ENCODE measurements around the gene CRYBA1.
"Not testable (repeated sequence)": the region's sequence is repeated elsewhere in the genome, so short reads cannot be mapped to it uniquely, and the experiment has no call there.

The CRYBA1 gene

DNA sequence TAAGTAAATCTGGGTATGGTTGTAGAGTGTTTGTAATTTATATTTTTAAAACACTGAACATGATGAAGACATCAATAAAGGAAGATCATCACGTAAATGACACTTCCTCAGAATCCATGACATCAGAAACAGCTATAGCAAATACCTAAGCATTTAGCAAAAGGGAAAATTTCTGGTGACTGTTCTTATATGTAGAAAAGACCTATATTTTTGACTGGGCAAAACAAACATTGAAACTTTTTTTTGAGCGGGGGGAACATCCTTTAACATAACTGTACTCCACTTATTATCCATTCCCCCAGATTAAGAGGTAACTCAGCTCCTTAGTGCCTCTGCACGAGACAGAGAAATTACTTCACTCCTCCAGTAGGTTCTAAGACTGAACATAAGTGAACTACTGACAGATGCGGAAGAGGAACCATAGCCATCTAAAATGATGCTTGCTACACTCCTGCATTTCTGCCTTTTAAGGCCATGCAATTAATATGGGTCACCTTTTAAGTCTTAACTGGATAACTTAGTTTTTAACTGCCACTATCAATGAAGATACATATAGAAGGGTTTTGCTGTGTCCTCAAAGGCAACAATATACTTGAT is 9.4 kb downstream of the CRYBA1 start:
- Histone ChIP-seq H3K36me3 (ENCODE audit: control insufficient read depth, insufficient read depth, low read length) (no peaks in the 10 kb centered on the region), H3K4me2 (ENCODE audit: low read length) (no peak overlapping the region), H3K79me2 (peaks cover 9% of the 10 kb centered on the region), H3K9ac (no peak overlapping the region), H3K9me3 (ENCODE audit: control insufficient read depth, low read length) (no peaks in the 10 kb centered on the region), H3K27ac (no peak overlapping the region), H3K27me3 (ENCODE audit: control insufficient read depth, insufficient read depth, low read length) (no peaks in the 10 kb centered on the region), H3K4me1 (peaks cover 3% of the 10 kb centered on the region), H3K4me3 (ENCODE audit: low read depth, low read length) (no peak overlapping the region), H2AFZ (no peak overlapping the region)
- TF ChIP-seq, protein P1, sequence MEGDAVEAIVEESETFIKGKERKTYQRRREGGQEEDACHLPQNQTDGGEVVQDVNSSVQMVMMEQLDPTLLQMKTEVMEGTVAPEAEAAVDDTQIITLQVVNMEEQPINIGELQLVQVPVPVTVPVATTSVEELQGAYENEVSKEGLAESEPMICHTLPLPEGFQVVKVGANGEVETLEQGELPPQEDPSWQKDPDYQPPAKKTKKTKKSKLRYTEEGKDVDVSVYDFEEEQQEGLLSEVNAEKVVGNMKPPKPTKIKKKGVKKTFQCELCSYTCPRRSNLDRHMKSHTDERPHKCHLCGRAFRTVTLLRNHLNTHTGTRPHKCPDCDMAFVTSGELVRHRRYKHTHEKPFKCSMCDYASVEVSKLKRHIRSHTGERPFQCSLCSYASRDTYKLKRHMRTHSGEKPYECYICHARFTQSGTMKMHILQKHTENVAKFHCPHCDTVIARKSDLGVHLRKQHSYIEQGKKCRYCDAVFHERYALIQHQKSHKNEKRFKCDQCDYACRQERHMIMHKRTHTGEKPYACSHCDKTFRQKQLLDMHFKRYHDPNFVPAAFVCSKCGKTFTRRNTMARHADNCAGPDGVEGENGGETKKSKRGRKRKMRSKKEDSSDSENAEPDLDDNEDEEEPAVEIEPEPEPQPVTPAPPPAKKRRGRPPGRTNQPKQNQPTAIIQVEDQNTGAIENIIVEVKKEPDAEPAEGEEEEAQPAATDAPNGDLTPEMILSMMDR (IDR thresholded peaks at IDR 0.05), result no peak

DNA sequence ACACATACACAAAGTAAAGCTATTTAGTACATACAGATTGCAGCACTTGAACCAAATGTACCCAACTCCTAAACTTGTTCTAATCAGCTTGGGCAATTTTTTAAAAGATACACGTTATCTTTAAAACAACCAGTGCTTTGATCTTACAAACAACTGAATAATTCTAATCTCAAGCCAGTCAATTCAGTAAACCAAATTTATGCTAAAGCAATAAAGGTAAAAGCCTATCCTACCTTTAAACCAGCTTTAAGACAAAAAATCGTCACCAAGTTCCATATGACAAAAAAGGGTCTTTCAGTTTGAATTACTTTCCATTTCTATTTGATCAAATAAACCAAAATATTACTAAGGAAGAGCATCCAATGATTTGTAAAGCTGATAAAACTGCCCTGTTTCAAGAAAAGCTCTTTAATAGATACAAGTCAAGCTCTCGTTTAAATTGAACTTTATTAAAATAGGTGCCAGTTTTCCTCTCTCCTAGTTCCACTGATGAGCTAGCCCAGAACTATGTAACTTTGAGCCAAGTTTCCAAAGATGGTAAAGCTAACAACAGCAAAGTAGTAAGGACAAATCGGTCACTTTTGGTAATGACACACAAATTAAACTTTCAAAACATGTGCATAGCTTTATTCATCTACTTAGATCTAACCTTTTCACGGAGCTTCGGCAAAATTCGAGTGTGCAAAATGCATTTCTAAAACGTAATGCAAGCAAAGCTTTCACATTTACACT is 10.2 kb downstream of the CRYBA1 start:
- Histone ChIP-seq H3K4me1 (peaks cover 3% of the 10 kb centered on the region), H3K79me2 (peaks cover 9% of the 10 kb centered on the region), H3K27me3 (ENCODE audit: control insufficient read depth, insufficient read depth, low read length) (no peaks in the 10 kb centered on the region), H3K36me3 (ENCODE audit: control insufficient read depth, insufficient read depth, low read length) (no peaks in the 10 kb centered on the region), H2AFZ (no peak overlapping the region), H3K4me2 (ENCODE audit: low read length) (no peak overlapping the region), H3K4me3 (ENCODE audit: low read depth, low read length) (no peak overlapping the region), H3K27ac (no peak overlapping the region), H3K9ac (no peak overlapping the region), H3K9me3 (ENCODE audit: control insufficient read depth, low read length) (no peaks in the 10 kb centered on the region)
- TF ChIP-seq, protein P1 (IDR thresholded peaks at IDR 0.05), result no peak

DNA sequence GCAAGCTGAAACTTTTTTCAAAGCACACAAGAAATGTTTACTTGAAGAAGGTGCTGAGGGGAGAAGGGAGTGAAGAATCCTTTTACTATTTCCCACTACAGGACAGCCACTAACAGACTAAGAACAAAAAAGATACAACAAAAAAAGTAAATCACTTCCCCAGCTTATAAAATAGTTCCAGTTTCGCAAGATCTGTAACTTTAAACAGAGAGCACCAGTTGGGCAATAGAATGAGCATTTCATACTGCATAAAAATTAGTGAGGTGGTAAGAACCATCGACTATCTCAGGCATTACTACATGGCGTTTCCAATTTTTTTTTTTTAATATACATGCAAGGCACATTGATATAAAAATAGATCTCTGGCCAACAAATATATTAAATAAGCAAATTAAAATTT is 11.1 kb downstream of the CRYBA1 start:
- H3K4me1 ChIP-seq, result no peaks in the 10 kb centered on the region

DNA sequence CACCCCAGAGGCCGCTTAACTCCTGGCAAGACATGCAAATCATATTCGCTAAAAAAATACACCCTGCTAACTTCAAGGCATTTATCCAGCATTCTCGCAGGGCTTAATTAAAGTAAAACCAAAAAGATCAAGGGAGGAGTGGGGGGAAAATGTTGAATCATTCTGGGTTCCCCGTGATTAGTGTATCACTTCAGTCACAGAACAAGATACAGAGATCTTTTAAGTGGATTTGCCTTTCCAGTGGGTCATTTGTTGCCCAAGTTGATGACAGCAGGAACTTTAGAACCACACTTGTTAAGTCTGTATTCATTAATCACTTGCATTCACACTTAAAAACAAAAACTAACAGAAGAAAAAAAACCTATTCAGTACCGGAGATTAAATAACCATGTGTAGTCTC is 17.3 kb downstream of the CRYBA1 start:
- H2AFZ ChIP-seq, result no peak overlapping the region
- peaks cover 8% of the 10 kb centered on the region for H3K79me2 ChIP-seq
- no peak overlapping the region for H3K27ac ChIP-seq
- H3K27me3 ChIP-seq (ENCODE audit: control insufficient read depth, insufficient read depth, low read length), result no peaks in the 10 kb centered on the region
- no peak overlapping the region for H3K9ac ChIP-seq
- no peaks in the 10 kb centered on the region for H3K9me3 ChIP-seq (ENCODE audit: control insufficient read depth, low read length)
- H3K4me1 ChIP-seq, result no peaks in the 10 kb centered on the region
- H3K36me3 ChIP-seq (ENCODE audit: control insufficient read depth, insufficient read depth, low read length), result no peaks in the 10 kb centered on the region
- no peak overlapping the region for H3K4me3 ChIP-seq (ENCODE audit: low read depth, low read length)
- H3K4me2 ChIP-seq (ENCODE audit: low read length), result no peak overlapping the region
- TF ChIP-seq, protein P1 (IDR thresholded peaks at IDR 0.05), result no peak

More for the DNA sequence above, 11.1 kb downstream of the CRYBA1 start:
- no peaks in the 10 kb centered on the region for H3K27me3 ChIP-seq (ENCODE audit: control insufficient read depth, insufficient read depth, low read length)
- H3K27ac ChIP-seq, result no peak overlapping the region
- H2AFZ ChIP-seq, result no peak overlapping the region
- H3K9me3 ChIP-seq (ENCODE audit: control insufficient read depth, low read length), result no peaks in the 10 kb centered on the region
- H3K79me2 ChIP-seq, result peaks cover 9% of the 10 kb centered on the region
- TF ChIP-seq, protein P1 (IDR thresholded peaks at IDR 0.05), result no peak
- no peak overlapping the region for H3K9ac ChIP-seq
- no peaks in the 10 kb centered on the region for H3K36me3 ChIP-seq (ENCODE audit: control insufficient read depth, insufficient read depth, low read length)
- no peak overlapping the region for H3K4me2 ChIP-seq (ENCODE audit: low read length)
- H3K4me3 ChIP-seq (ENCODE audit: low read depth, low read length), result no peak overlapping the region

DNA sequence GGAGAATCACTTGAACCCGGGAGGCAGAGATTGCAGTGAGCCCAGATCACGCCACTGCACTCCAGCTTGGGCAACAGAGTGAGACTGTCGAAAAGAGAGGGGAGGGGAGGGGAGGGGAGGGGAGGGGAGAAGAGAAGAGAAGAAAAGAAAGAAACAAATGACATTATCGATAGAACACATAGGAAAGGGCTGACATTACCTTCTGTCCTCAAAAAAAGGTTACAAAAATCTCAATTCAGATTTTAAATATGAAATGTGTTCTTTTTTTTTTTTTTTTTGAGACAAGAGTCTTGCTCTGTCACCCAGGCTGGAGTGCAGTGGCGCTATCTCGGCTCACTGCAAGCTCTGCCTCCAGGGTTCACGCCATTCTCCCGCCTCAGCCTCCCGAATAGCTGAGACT is 25.3 kb downstream of the CRYBA1 start:
- peaks cover 33% of the 10 kb centered on the region for H3K79me2 ChIP-seq
- not testable (repeated sequence) for H3K4me2 ChIP-seq (ENCODE audit: low read length); H3K9me3 ChIP-seq (ENCODE audit: control insufficient read depth, low read length); H3K9ac ChIP-seq; H3K27me3 ChIP-seq (ENCODE audit: control insufficient read depth, insufficient read depth, low read length); H2AFZ ChIP-seq; H3K4me3 ChIP-seq (ENCODE audit: low read depth, low read length); H3K36me3 ChIP-seq (ENCODE audit: control insufficient read depth, insufficient read depth, low read length); H3K27ac ChIP-seq
- peaks cover 11% of the 10 kb centered on the region for H3K4me1 ChIP-seq
